DMS79 (cell line): ENCODE data around the gene BRD9.
"Not testable (repeated sequence)": the region's sequence is repeated elsewhere in the genome, so short reads cannot be mapped to it uniquely, and the experiment has no call there.

Experiments
- DNase-seq: peaks from one replicate; lab custom pipeline; 2025; lab: John Stamatoyannopoulos, UW

The BRD9 gene

DNA sequence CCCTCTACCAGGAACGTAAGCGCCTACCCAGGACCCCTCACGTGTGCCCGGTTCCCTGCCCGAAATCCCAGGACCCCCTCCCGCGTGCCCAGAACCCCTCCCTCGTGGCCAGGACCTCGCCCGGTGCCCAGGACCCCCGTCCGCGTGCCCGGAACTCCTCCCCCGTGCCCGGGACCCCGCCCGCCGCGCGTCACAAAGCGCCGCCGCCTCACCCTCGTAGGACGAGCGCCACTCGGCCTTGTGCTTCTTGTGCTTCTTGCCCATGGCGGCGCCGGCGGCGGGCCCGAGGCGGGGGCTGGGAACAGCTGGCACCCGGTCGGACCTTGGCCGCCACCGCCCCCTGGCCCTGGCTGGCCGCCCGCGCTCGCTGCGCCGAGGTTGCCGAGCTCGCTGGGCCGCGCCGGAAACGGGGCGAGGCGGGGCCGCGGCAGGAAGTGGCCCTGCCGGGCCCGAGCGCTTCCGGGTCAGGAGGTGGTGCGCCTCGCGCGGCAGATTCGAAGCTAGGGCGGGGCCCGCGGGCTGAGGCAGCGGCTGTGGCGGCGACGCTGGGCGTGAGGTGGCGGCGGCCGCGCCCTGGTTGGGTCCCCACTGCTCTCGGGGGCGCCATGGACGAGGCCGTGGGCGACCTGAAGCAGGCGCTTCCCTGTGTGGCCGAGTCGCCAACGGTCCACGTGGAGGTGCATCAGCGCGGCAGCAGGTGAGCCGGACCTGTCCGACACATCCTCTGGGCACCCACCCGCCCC is at the start of gene BRD9, which contains the start of gene TRIP13:
TSS of gene BRD9 (minus strand) at position 408 of the 743 bp plus-strand sequence. CDS start at position 264, 144 bp downstream.
TSS of gene TRIP13 (plus strand) at position 491 of the 743 bp plus-strand sequence. CDS start at position 606, 115 bp downstream.
- DNase-seq: peak; percentile 61

GRCh38 chr5:940741-941140 is 48.1 kb upstream of the BRD9 start:
- not testable (repeated sequence) for DNase-seq

- no peak for DNase-seq
Measured at GRCh38 chr5:939368-939767, 46.8 kb upstream of the BRD9 start.

- DNase-seq: no peak
Measured at GRCh38 chr5:937151-937924, 44.7 kb upstream of the BRD9 start.

GRCh38 chr5:936149-937144 is 43.8 kb upstream of the BRD9 start:
- no peak for DNase-seq

- DNase-seq: no peak
Measured at GRCh38 chr5:935510-936084, 43.0 kb upstream of the BRD9 start.

DNA sequence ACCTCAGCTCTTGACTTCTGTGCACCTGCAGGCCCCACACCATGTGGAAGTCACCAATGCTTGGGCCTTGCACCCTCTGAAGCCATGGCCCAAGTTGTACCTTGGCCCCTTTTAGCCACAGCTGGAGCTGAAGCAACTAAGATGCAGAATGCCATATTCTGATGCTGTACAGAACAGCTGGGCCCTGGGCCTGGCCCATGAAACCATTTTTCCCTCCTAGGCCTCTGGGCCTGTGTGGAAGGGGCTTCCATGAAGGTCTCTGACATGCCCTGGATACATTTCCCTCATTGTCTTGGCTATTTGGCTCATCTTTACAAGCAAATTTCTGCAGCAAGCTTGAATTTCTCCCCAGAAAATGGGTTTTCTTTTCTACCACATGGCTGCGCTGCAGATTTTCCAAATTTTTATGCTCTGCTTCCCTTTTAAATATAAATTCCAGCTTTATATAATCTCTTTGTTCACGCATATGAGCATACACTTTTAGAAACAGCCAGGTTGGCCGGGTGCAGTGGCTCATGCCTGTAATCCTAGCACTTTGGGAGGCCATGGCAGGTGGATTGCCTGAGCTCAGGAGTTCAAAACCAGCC is 41.9 kb upstream of the BRD9 start:
- not testable (repeated sequence) for DNase-seq

DNA sequence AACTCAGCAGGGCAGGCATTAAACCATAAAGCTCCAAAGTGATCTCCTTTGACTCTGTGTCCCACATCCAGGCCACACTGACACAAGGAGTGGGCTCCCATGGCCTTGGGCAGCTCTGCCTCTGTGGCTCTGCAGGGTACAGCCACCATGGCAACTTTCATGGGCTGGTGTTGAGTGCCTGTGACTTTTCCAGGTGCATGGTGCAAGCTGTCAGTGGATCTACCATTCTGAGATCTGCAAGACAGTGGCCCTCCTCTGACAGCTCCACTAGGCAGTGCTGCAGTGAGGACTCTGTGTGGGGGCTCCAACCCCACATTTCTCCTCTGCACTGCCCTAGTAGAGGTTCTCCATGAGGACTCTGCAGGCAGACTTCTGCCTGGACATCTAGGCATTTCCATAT is 41.4 kb upstream of the BRD9 start:
- not testable (repeated sequence) for DNase-seq

DNA sequence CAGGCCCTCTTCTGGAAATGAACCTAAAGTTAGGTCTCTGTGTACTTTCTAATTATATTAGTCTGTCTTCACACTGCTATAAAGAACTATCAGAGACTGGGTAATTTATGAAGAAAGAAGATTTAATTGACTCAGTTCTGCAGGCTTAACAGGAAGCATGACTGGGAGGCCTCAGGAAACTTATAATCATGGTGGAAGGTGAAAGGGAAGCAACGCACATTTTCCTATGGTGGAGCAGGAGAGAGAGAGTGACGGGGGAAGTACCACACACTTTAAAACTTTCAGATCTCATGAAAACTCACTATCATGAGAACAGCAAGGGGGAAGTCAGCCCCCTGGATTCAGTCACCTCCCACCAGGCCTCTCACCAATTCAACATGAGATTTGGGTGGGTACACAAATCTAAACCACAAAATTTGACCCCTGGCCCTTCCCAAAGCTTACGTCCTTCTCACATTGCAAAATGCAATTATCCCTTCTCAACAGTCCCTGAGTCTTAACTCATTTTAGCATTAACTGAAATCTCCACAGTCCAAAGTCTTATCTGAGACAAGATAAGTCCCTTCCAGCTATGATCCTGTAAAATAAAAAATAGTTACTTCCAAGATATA is 40.8 kb upstream of the BRD9 start:
- DNase-seq: no peak

- DNase-seq: no peak
Measured at GRCh38 chr5:932628-933250, 40.1 kb upstream of the BRD9 start.

DNA sequence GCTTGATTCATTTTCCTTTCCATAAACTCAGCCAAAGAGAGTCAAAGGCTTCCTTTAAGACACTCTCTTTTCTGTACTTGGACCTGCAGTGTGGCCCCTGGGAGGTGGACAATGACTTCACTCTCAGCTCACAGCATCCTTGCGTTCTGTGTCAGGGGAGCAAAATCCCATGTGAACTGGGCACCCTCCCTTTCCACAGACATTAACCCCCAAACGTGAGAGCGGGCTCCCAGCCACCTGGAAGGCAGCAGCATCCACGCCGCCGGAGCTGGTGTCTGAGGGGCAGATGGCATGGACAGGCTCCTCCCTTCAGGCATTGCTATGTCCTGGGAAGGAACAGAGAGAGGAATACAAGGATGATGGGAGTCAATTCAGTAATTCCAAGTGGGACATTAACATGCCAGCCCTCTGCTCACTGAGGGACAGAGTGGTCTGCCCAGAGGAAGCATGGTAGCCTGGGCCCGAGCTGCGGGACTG is 39.6 kb upstream of the BRD9 start:
- DNase-seq: no peak

GRCh38 chr5:931570-932145 is 39.1 kb upstream of the BRD9 start:
- no peak for DNase-seq

GRCh38 chr5:930866-931265 is 38.3 kb upstream of the BRD9 start:
- DNase-seq: no peak

DNA sequence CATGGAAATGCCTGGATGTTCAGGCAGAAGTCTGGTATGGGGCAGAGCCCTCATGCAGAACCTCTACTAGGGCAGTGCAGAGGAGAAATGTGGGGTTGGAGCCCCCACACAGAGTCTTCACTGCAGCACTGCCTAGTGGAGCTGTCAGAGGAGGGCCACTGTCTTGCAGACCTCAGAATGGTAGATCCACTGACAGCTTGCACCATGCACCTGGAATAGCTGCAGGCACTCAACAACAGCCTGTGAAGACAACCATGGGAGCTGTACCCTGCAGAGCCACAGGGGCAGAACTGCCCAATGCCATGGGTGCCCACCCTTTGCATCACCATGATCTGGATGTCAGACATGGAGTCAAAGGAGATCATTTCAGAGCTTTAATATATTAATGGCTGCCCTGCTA is 37.0 kb upstream of the BRD9 start:
- no peak for DNase-seq

GRCh38 chr5:929182-929581 is 36.6 kb upstream of the BRD9 start:
- not testable (repeated sequence) for DNase-seq

GRCh38 chr5:927172-928015 is 34.8 kb upstream of the BRD9 start:
- DNase-seq: no peak

DNA sequence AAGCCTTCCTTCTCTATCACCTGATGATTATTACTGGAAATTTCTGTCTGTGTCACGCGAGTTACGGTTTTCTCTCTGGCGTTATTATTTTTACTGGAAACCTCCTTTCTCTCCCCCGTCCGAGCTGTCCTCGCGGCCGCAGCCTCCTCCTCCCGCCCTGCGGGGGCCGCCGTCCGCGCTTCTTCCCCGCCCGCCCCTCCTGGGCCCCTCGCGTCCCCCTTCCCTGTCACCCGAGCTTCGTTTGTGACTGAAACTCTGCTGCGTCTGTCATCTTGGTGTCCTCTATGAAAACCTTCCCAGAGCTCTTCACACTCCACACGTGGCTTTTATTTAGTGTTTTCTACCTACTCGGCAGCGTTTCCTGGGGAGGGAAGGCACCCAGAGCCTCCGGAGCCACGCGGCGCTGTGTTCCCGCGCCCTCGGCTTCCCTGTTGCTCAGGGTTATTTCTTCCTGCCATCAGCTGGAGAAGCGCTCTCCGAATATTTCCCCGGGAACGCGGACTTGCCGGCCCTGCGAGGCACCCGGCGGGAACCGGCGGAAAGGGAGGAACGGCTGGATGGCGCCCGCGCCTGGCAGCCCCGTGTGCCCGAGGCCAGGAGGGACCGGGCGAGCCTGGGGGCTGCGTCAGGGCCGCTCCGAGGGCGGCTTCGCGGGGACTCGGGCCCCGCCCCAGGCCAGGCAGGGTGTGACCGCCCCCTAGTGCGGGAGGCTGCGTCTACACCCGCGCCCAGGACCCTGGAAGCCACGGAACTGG is 34.0 kb upstream of the BRD9 start:
- no peak for DNase-seq

- DNase-seq: peak; percentile 34
Measured at GRCh38 chr5:923281-923873, 30.8 kb upstream of the BRD9 start.
